Psoas muscle (tissue), 8 donors: ENCODE data around the gene NT5DC4. TPM values are rescaled to one million over a fixed set of nuclear protein-coding genes. Genes with fewer than 3 reads are reported as not detected.

ENCODE experiments used
- ATAC-seq, 4 donors: fragments of 200-7000 bp; cut with Tn5 transposase; one replicate each; pipeline ENCODE4 v1.9.1; 2020; ENCODE audit warnings: moderate library complexity in 3 of 4, mild to moderate bottlenecking in 2 of 4
- DNase-seq, 2 donors: peaks; one replicate each; pipeline ENCODE4 v3.0.0-alpha.2; 2020
- H3K27ac ChIP-seq: fragments of 200-600 bp; one replicate; pipeline ENCODE4 v1.8.0; 2022
- H3K27me3 ChIP-seq, 3 donors: fragments of 200-600 bp in 1 of 3; one replicate each; pipeline versions ENCODE4 v1.6.1 to v1.8.0; 2013 to 2022; ENCODE audit warnings: low read length in 2 of 3, mild to moderate bottlenecking in 2 of 3, moderate library complexity in 1 of 3; ENCODE audit not compliant: insufficient read depth in 3 of 3
- H3K36me3 ChIP-seq, 2 donors: fragments of 200-600 bp in 1 of 2; one replicate each; pipeline versions ENCODE4 v1.6.1 to v1.8.0; 2013 to 2022; ENCODE audit warnings: low read depth in 1 of 2, mild to moderate bottlenecking in 1 of 2, moderate library complexity in 1 of 2; ENCODE audit not compliant: insufficient read depth in 1 of 2
- H3K4me1 ChIP-seq: fragments of 200-600 bp; one replicate; pipeline ENCODE4 v1.8.0; 2022
- H3K4me3 ChIP-seq: fragments of 200-600 bp; one replicate; pipeline ENCODE4 v1.8.0; 2022; ENCODE audit warnings: mild to moderate bottlenecking
- H3K9me3 ChIP-seq: fragments of 200-600 bp; one replicate; pipeline ENCODE4 v1.8.0; 2022
- WGBS, 3 donors: extraction: QIAGEN DNeasy Blood & Tissue Kit; methylation state at CpG; one replicate each; pipeline versions ENCODE4 v1.1.6 to v1.1.7; 2013; 5-methylcytosine and 5-hydroxymethylcytosine counted together
- intact Hi-C, 2 donors: fragments of 100-400 bp; cut with DNase I; formaldehyde crosslinking; loops; one replicate each; pipeline versions ENCODE4 v1.11.0 to v1.14.2; 2022
- polyA plus RNA-seq, 3 donors: library from polyadenylated mRNA; stranded (reverse); fragments of 200-250 nt; gene quantifications; one replicate each; pipeline ENCODE4 v1.2.3, GENCODE V29; 2013
- total RNA-seq, 4 donors: library from RNA; stranded (reverse); fragmentation: NEBNext Ultra II Directional in 2 of 4; extraction: Animal tissue kit (Norgen Biotek cat#: 25700) in 2 of 4; gene quantifications; one replicate each; pipeline versions ENCODE4 v1.2.1 to v1.2.4, GENCODE V29; 2021 to 2023
- TF ChIP-seq, protein P1 (sequence below): fragments of 200-600 bp; IDR thresholded peaks from one replicate; pipeline ENCODE4 v1.8.0; 2022; ENCODE audit warnings: antibody characterized with exemption
- donor health status: healthy with polysubstance abuse.
- donor health status: DM: no; HTN: no; CAD: no; lungs with moderate emphysema.
- donor health status: Bipolar disorder and iron deficiency.
- donor health status: healthy.
- donor health status: DM: yes; HTN: yes; CAD: no.
- donor health status: DM: no; HTN: no; CAD: no.
- donor health status: DM: no; HTN: no; CAD: no.
- donor health status: DM: yes; HTN: yes; CAD: no.

Gene NT5DC4
- total and polyA plus RNA-seq, 7 donors, result not detected

GRCh38 chr2:112762276-112762675 is 41.5 kb downstream of the NT5DC4 start:
- 92 to 94% (median 92%) methylated on average over 4 of the region's 4 CpGs for WGBS, 3 donors

DNA sequence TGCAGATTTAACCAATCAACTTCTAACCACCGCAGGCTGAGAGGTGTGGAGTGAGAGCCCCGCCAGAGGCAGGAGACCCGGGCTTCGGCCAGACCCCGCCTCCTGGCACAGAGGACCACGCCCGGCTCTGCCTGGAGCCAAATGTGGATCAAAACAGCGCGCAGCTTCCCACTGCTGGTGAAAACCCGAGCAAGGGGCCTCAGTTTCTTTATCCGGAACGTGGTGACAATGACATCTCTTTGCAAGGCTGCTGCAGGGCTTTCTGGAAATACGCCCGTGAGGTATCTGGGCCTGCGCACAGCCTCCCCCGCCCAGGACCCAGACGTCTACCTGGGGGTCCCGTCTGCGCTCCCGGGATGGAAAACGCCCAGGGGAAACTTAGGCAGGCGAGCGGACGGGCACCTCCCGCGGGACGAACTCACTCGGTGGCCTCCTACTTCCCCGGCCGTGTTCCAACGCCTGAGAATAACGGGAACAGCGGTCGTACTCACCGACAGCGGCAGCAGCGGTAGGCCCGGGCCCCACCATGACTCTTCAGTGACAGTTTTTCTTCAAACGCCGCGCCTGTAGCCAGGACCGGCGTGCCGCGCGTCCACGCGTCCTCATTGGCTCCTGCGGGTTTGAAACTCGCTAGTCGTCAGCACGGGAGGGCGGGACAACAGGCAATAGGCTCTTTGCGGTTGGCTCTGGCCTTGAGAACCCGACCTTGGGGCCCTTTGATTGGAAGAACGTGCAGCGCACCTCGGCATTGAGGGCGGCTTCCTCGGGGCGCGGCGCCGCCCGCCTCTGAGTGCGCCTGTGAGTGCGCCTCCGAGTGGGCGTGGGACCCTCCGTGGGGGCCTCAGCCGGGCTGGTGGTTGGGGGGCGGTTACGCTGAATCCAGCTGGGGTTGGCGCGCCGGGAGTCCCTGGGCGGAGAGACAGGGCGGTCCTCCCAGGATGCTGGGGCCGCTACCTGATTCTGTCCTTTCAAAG is 43.5 kb downstream of the NT5DC4 start, which contains the start of gene CKAP2L:
CKAP2L (minus strand) TSS at position 539 of the 974 bp plus-strand sequence; CDS start at position 528, 11 bp downstream.
- no peaks in the 10 kb centered on the region for H3K27me3 ChIP-seq
- TF ChIP-seq, protein P1, sequence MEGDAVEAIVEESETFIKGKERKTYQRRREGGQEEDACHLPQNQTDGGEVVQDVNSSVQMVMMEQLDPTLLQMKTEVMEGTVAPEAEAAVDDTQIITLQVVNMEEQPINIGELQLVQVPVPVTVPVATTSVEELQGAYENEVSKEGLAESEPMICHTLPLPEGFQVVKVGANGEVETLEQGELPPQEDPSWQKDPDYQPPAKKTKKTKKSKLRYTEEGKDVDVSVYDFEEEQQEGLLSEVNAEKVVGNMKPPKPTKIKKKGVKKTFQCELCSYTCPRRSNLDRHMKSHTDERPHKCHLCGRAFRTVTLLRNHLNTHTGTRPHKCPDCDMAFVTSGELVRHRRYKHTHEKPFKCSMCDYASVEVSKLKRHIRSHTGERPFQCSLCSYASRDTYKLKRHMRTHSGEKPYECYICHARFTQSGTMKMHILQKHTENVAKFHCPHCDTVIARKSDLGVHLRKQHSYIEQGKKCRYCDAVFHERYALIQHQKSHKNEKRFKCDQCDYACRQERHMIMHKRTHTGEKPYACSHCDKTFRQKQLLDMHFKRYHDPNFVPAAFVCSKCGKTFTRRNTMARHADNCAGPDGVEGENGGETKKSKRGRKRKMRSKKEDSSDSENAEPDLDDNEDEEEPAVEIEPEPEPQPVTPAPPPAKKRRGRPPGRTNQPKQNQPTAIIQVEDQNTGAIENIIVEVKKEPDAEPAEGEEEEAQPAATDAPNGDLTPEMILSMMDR, result no peak
- WGBS, 3 donors, result 0 to 1% (median 0%) methylated on average over 75 to 79 of the region's 79 CpGs
- H3K27ac ChIP-seq, result peak within 1 kb of the TSS; percentile 1
- peak within 1 kb of the TSS; percentile 74 for H3K4me3 ChIP-seq
- peak; percentile 99 to 100 (median 100) for ATAC-seq
- H3K9me3 ChIP-seq, result no peaks in the 10 kb centered on the region
- DNase-seq, result peak; percentile 95 to 97
- H3K4me1 ChIP-seq, result peaks cover 6% of the 10 kb centered on the region
- H3K36me3 ChIP-seq, result no peaks in the 10 kb centered on the region
- intact Hi-C loops, result no loop called here

More at GRCh38 chr2:112762276-112762675, 41.5 kb downstream of the NT5DC4 start:
- intact Hi-C loops, result no loop called here
- H3K9me3 ChIP-seq, result no peaks in the 10 kb centered on the region
- no peak overlapping the region for H3K27ac ChIP-seq
- TF ChIP-seq, protein P1, result no peak
- peaks cover 6% of the 10 kb centered on the region for H3K4me1 ChIP-seq
- ATAC-seq, result no peak
- no peak overlapping the region for H3K4me3 ChIP-seq
- DNase-seq, result no peak
- no peaks in the 10 kb centered on the region for H3K36me3 ChIP-seq
- H3K27me3 ChIP-seq, result no peaks in the 10 kb centered on the region

DNA sequence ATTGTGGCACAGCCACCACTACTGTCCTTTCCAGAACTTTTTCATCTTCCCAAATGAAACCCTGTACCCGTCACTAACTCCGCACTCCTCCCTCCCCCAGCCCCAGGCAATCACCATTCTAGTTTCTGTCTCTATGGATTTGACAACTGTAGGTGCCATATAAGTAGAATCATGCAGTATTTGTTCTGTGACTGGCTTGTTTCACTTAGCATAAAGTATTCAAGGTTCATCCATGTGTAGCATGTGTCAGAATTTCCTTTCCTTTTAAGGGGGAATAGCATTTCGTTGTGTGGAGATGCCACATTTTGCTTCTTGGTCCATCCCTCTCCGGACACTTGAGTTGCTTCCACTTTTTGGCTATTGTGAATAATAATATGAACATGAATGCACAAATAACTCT is 44.4 kb downstream of the NT5DC4 start:
- no peaks in the 10 kb centered on the region for H3K36me3 ChIP-seq
- no peaks in the 10 kb centered on the region for H3K27me3 ChIP-seq
- intact Hi-C loops, result no loop called here
- H3K4me3 ChIP-seq, result peak overlapping the region; percentile 74
- DNase-seq (no peak), ATAC-seq (no peak)
- TF ChIP-seq, protein P1, result no peak
- WGBS, 3 donors, result 24 to 63% (median 35%) methylated on average over 4 of the region's 4 CpGs
- H3K27ac ChIP-seq, result no peak overlapping the region
- peaks cover 6% of the 10 kb centered on the region for H3K4me1 ChIP-seq
- no peaks in the 10 kb centered on the region for H3K9me3 ChIP-seq

DNA sequence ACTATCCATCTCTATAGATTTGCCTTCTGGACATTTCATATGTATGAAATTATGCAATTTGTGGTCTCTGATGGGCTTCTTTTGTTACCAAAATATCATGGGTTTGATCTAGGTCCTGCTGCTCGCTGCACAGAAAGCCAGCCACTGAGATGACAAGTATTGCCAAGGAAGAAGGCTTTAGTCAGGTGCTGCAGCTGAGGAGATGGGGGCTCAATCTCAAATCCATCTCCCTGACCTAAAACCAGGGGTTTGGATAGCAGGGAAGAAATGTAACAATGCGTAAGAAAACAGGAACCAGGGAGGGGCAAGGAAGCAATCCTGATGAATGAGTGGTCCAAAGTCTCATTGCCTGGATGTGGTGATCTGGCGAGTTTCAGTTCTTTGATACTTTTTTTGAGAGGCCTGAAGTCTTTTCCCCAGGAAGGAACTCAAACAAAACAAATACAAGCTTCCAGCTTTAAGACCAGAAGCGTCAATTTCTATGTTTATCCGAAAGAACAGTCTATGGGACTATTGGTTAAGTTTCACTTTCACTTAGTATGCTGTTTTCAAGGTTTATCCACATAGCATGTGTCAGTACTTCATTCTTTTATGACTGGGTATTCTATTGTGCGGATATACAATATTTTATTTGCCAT is 47.0 kb downstream of the NT5DC4 start:
- ATAC-seq (no peak), DNase-seq (no peak)
- Histone ChIP-seq H3K27me3 (no peaks in the 10 kb centered on the region), H3K9me3 (no peaks in the 10 kb centered on the region), H3K4me3 (peak overlapping the region; percentile 1), H3K36me3 (no peaks in the 10 kb centered on the region), H3K4me1 (peaks cover 6% of the 10 kb centered on the region), H3K27ac (no peak overlapping the region)
- TF ChIP-seq, protein P1, result no peak
- intact Hi-C loops, result no loop called here
- 65 to 76% (median 66%) methylated on average over 6 of the region's 6 CpGs for WGBS, 3 donors
